NK-92 (cell line): ENCODE data around the gene DLX1.

Experiments used
- DNase-seq: peaks from one replicate; lab custom pipeline; 2025; ENCODE audit not compliant: unreplicated experiment; lab: John Stamatoyannopoulos, UW

The DLX1 gene

DNA sequence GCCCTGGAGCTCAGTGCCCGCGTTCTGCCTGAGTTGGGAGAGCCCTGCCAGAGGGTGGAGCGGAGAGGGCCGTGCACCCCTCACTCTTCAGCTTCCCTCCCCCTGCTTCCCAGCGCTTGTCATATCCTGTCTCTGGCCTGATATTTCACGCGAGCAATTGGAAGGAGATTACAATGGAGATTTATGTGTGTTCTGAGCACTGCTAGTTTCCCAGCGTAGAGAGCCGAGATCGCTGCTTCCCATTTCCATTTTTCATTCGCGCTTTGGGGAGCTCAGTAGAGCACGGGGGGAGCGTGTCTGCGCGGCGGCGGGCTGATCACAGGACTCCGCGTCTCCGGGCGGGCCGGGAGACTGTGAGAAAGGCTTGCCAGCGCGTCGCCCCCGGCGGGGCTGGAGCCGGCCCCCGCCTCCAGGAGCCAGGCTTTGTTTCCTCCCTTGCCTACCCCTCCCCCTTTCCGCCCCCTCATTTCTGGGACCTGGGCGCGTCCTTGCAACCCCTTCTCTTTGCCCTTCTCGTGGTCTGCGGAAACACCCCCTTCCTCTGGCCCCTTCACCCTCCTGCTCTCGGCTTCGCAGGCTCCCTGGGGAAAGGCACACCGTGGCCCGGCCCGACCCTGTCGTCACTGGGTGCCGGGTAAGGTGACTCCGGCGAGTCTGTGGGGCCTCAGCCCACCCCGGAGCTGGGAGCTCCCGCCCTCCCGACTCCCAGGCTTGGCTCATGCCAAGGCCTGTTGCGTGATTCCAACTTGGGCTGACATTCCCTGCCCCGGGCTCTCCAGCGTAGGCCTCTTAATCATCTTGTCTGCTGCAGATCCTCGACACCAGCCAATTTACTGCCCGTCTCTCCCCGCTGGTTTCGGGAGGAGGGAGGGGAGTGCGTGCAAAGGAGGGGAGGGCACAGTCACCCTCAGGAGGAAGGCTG, 11.6 kb downstream of the DLX1 start:
- DNase-seq: no peak

DNA sequence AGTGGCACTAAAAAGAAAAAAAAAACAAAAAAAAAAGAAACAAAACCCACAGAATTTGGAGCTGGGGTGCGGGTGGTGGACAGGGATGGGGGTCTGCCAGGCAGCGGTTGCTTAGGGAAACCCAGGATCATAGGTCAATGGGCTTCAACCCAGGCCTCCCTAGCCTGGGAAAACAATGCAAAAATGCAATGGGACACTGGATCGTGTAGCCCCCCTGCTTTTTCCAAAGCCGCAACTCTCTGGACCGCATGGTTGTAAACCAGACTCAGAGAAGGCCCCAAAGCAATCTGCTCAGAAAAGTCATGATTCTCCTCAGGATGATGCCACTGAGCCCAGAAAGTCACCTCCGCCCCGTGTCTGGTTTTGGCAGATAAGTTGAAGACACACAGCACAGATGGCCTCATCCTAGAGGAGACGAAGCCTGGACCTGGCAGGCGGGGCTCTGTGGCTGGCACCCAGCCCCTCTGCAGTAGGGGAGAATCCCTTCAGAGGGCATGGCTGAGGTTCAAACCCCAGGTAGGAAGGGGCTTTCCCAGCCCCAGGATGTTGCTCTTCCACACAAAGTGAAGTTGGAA, 12.3 kb downstream of the DLX1 start:
- no peak for DNase-seq

GRCh38 chr2:172098287-172098649, 13.0 kb downstream of the DLX1 start:
- DNase-seq: no peak

DNA sequence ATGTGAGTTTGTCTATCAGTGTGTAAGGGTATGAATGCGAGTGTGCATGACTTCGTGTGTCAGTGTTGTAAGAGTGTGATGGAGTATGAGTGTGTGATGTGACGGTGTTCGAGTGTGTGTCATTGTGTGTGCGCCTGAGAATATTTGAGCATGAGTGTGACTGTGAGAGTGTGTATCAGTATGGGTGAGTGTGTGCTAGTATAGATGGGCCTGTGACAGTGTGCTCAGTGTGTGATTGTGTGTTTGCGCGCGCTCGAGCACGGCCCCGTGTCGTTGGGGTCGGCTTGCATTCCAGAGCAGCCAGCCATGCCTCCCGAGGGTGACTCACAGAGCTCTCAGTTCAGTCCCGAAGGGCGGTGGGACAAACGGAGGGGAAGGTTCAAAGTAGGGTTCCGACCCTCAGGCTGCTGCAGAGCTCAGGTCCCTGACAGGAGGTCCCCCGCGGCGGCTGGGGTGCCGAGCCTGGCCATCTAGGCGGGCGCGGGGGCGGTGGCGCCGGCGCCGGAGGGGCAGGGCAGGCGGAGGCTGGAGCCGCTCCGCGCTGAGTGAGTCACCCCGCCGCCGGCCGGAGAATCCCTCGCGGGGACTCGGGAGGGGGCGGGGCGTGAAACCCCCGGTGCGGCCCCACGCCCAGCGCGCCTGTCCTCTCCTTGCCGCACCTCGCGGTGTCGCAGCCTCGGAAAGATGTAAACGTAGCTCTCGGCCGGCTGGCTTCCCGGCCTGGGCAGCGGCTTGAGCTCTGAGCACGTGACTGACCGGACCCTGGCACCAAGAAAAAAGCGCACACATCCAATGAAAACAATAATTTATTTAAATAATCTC, 13.6 kb downstream of the DLX1 start:
- DNase-seq: no peak

DNA sequence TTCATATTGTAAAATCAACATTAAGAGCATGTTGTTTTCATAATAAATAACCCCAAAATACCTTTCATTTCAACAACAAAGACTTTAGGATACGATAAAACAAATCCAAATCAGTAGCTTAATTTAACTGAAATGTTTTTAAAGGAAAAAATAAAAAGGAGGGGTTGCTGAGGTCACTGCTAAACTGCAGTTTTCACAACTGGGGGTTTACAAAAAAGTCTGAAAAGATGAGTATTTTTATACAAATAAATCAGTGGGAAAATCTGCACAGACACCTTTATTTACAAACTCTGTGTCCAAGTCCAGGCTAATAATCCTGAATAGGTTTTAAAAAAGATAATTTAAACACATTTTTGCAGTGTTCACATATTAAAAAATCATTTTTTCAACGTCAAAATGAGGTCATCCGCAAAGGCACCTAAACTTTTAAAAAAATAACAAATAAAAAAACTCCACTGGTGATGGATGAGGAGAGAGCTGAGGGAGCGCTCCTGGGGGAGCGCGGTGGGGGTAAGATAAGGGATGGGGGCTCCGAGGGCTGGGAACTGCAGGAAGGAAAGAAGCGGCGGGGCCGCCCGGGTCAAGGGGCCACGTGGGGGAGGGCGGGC, 14.3 kb downstream of the DLX1 start:
- DNase-seq: no peak

GRCh38 chr2:172100080-172100934, 15.0 kb downstream of the DLX1 start:
- DNase-seq: no peak

- no peak for DNase-seq
Measured at GRCh38 chr2:172100935-172101820, 15.9 kb downstream of the DLX1 start.

GRCh38 chr2:172101821-172102390, 16.6 kb downstream of the DLX1 start:
- no peak for DNase-seq

DNA sequence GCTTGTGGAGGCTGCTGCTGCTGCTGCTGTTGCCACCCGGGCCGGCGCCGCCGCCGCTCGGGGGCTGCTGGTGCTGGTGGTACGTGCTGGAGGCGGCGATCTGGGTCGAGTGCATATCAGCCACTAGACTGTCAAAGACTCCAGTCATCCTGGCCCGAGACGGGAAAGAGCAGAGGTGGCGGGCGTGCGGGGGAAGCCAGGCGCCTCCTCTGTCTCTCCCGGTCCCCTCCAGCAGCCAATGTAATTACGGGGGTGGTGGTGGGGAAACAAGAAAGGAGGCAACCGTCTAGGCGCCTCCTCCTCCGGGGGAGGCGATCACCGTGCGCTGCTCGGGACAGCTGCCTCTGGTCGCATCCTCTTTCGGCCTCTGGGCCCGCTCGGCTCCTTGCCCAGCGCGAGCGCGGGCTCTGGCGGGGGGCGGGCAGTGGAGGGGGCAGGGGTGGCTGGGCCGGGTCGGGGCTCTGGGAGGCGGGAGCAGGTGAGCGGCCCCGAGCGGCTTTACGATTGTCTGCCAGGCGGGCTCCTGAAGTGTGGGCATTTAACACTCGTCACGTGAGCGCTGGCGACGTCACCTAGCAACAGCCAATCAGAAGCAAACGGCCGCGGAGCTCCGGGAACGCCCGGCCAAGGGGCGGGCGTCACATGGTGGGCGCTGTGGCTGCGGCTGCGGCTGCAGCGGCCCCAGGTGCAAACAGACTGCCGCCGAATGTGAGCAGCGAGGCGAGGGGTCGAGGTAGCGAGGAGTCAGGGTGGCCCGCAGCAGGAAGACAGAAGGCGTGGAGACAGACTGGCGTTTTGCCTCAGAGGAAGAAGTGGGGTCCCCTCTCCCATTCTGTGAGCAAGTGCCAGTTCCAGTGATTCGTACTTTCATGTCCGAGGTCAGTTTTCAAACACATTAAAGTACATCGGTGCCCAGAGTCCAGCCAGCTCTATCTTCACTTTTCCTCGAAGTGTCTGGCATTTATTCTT, 17.4 kb downstream of the DLX1 start, which contains the start of gene DLX2:
TSS of gene DLX2 (minus strand) at position 510 of the 969 bp plus-strand sequence. CDS start at position 148, 362 bp downstream.
- DNase-seq: no peak

GRCh38 chr2:172103471-172104272, 18.4 kb downstream of the DLX1 start:
- no peak for DNase-seq

DNA sequence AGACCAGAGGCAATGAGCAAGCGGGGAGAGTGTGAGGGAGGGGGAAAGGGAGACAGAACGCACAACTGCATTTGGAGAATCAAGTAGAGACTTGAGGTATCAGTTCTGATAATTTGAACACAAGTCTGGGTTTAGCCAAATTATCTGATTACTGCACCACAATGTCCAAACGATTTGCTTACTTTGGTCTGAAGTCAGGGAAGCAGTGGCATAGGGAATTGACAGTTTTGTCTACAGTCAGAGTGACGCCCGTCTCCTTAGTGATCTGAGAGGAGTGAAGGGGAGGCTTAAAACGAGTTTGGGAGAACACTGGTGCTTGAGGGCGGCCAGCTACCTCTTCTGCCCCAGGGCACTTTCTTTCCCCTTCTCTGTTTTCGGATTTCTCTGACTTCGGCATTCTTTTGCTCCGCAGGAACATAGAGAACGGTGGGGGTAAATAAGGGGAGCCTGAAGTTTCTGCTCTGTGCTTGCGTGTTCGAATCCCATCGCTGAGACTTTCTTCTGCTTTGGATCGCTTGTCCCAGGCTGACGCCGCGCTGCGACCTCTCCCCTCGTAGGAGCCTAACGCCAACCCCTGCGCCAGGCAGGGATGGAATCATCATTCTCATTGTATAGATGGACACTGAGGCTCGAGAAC, 20.3 kb downstream of the DLX1 start:
- no peak for DNase-seq

DNA sequence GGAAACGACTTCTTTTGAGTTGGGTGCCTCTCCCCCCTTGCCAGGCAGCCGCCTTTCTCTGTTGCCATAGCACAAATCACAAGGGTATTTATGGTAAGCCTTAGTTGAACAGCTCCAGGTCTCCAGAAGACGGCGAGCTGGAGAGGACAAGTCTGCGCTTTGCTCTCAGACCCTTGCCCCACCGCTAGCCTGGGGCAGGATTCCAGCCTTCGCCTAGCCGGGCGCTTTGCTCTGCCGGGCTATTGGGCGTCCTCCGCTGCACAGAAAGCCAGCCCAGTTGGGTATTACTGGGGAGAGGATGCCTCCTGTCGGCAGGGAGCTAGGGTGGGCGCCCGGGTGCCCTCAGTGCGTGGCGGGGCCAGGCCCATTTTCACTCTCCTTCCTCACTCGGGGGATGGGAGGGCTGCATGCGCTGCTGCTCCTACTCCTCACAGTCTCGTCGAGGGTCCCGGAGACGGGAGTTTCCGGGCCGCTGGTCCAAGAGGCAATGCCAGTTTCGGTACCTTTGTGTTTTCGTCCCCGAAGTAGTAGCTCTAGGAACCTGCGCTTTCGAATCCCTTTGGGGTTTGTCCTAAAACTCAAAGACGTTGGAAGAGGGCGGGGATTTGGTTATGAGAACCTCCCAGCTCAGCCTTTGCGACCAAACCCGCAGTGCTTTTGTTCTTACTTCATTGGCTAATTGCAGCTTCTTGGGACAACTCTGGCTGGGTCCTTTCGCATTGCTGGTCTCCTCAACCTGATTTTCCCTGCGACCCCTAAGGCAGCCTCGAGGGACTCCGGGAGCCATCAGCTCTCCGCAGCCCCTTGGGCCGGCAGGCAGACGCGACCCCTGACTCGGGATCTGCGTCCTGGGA, 21.0 kb downstream of the DLX1 start:
- no peak for DNase-seq

GRCh38 chr2:172107690-172108586, 22.6 kb downstream of the DLX1 start:
- DNase-seq: no peak

- no peak for DNase-seq
Measured at GRCh38 chr2:172108587-172108930, 23.3 kb downstream of the DLX1 start.
